SK-N-SH treated with all-trans-retinoic acid at 6 μM for 48 hours (cell line): ENCODE results near the gene NRAP.

Experiments used
- BACH2 ChIP-seq: fragments of 250-450 bp; sonication (Bioruptor Pico); IDR thresholded peaks from 2 replicates; pipeline ENCODE4 v1.9.0; 2021; ENCODE audit warnings: mild to moderate bottlenecking, borderline replicate concordance
- ESRRG ChIP-seq: fragments of 250-450 bp; sonication (Bioruptor Pico); IDR thresholded peaks from 2 replicates; pipeline ENCODE4 v1.6.1; 2021; ENCODE audit warnings: mild to moderate bottlenecking
- RARB ChIP-seq: fragments of 250-450 bp; sonication (Bioruptor Pico); IDR thresholded peaks from 2 replicates; pipeline ENCODE4 v1.8.0; 2021; ENCODE audit warnings: mild to moderate bottlenecking, moderate library complexity
- TCF4 ChIP-seq: fragments of 250-450 bp; sonication (Bioruptor Pico); IDR thresholded peaks from 2 replicates; pipeline ENCODE4 v1.8.0; 2021; ENCODE audit warnings: mild to moderate bottlenecking, moderate library complexity, borderline replicate concordance
- TOX ChIP-seq: fragments of 250-450 bp; sonication (Bioruptor Pico); IDR thresholded peaks from 2 replicates; pipeline ENCODE4 v1.8.0; 2021; ENCODE audit warnings: mild to moderate bottlenecking, moderate library complexity, borderline replicate concordance
- ZFP30 ChIP-seq: fragments of 450-650 bp; formaldehyde crosslinking; IDR thresholded peaks from 2 replicates; pipeline ENCODE4 v1.5.0; 2022; ENCODE audit warnings: mild to moderate bottlenecking, moderate library complexity
- TF ChIP-seq, protein P1 (sequence below): fragments of 250-450 bp; sonication (Bioruptor Pico); IDR thresholded peaks from 2 replicates; pipeline ENCODE4 v1.5.1; 2021; ENCODE audit warnings: mild to moderate bottlenecking, moderate library complexity

DNA sequence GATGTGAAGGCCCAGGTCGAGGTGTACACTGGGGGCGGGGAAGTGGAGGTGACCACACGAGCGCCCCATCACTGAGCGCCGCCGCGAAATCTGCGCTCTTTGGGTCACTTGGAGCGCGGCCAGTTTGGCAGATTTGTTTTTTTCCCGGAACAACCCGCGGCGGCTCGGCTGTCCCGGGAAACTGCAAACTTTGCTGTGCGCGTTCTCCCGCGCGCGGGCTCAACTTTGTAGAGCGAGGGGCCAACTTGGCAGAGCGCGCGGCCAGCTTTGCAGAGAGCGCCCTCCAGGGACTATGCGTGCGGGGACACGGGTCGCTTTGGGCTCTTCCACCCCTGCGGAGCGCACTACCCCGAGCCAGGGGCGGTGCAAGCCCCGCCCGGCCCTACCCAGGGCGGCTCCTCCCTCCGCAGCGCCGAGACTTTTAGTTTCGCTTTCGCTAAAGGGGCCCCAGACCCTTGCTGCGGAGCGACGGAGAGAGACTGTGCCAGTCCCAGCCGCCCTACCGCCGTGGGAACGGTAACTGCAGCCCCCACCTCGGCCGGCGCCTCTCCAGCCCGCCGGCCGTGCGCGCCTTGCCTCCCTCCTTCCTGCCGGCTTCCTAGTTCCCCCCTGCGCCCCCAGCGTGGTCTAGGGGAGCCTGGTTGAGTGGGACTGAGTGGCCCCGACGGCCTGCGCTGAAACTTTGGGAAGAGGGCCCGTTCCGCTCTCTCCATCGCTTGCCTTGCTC is 15.8 kb upstream of the NRAP start, which contains the start of gene CASP7:
- TF ChIP-seq TOX (no peak), ESRRG (CRISPR knock-in tag) (no peak), BACH2 (CRISPR knock-in tag) (no peak), RARB (no peak), ZFP30 (CRISPR knock-in tag) (no peak), TCF4 (CRISPR knock-in tag) (no peak)
- TF ChIP-seq, protein P1, sequence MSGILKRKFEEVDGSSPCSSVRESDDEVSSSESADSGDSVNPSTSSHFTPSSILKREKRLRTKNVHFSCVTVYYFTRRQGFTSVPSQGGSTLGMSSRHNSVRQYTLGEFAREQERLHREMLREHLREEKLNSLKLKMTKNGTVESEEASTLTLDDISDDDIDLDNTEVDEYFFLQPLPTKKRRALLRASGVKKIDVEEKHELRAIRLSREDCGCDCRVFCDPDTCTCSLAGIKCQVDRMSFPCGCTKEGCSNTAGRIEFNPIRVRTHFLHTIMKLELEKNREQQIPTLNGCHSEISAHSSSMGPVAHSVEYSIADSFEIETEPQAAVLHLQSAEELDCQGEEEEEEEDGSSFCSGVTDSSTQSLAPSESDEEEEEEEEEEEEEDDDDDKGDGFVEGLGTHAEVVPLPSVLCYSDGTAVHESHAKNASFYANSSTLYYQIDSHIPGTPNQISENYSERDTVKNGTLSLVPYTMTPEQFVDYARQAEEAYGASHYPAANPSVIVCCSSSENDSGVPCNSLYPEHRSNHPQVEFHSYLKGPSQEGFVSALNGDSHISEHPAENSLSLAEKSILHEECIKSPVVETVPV (CRISPR knock-in tag): no peak
